Hepatocyte (in vitro differentiated cells): ENCODE data around the gene FABP1.

Experiments
- EZH2 ChIP-seq: fragments of 200-600 bp; sonication (generic); IDR thresholded peaks from 2 replicates; pipeline ENCODE4 v1.6.1; 2016; ENCODE audit warnings: antibody characterized with exemption, mild to moderate bottlenecking, borderline replicate concordance
- EZH2phosphoT487 ChIP-seq: fragments of 200-600 bp; sonication (generic); IDR thresholded peaks from one replicate; pipeline ENCODE4 v1.6.1; 2018; ENCODE audit warnings: antibody characterized with exemption, mild to moderate bottlenecking, low read depth, moderate library complexity; ENCODE audit not compliant: unreplicated experiment, severe bottlenecking
- TF ChIP-seq, protein P1 (sequence below): fragments of 200-600 bp; sonication (generic); IDR thresholded peaks from 2 replicates; pipeline ENCODE4 v1.5.1; 2016; ENCODE audit warnings: antibody characterized with exemption, mild to moderate bottlenecking; ENCODE audit not compliant: poor library complexity

DNA sequence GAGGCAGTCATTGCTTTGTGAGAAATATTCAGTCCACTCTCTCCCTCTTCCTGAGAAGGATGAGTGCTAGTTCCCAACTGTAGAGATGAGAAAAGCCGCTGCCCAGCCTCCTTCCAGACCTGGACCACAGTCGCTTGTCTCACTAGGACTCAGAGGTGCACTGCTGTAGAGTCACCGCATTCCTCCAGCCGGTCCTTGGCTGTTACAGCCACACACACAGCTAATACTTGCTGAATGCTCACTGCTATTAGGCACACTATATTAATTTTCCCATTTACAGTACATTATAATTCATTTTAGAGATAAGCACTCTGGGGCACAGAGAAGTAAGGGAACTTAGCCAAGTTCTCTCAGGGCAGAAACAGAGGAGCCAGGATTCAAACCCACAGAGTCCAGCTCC is 10.0 kb upstream of the FABP1 start:
- no peak for TF ChIP-seq EZH2
- TF ChIP-seq, protein P1, sequence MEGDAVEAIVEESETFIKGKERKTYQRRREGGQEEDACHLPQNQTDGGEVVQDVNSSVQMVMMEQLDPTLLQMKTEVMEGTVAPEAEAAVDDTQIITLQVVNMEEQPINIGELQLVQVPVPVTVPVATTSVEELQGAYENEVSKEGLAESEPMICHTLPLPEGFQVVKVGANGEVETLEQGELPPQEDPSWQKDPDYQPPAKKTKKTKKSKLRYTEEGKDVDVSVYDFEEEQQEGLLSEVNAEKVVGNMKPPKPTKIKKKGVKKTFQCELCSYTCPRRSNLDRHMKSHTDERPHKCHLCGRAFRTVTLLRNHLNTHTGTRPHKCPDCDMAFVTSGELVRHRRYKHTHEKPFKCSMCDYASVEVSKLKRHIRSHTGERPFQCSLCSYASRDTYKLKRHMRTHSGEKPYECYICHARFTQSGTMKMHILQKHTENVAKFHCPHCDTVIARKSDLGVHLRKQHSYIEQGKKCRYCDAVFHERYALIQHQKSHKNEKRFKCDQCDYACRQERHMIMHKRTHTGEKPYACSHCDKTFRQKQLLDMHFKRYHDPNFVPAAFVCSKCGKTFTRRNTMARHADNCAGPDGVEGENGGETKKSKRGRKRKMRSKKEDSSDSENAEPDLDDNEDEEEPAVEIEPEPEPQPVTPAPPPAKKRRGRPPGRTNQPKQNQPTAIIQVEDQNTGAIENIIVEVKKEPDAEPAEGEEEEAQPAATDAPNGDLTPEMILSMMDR: no peak
- no peak for TF ChIP-seq EZH2phosphoT487
